Karpas-422 (cell line): ENCODE measurements around the gene MRPS23. TPM values are rescaled to one million over a fixed set of nuclear protein-coding genes. Genes with fewer than 3 reads are reported as not detected.

Experiments used
- DNase-seq: peaks from one replicate; pipeline ENCODE4 v3.0.0-alpha.2; 2015
- H2AFZ ChIP-seq: fragments of 200-600 bp; sonication (generic); 2 replicates; pipeline ENCODE4 v1.6.1; 2014; ENCODE audit warnings: antibody characterized with exemption, low read length, mixed read lengths
- H3K27ac ChIP-seq: fragments of 200-600 bp; sonication (generic); 2 replicates; pipeline ENCODE4 v1.5.1; 2014; ENCODE audit warnings: mild to moderate bottlenecking, low read length, moderate library complexity
- H3K27me3 ChIP-seq: fragments of 200-600 bp; sonication (generic); 2 replicates; pipeline ENCODE4 v1.6.1; 2014; ENCODE audit warnings: low read length, mixed read lengths
- H3K36me3 ChIP-seq: fragments of 200-600 bp; sonication (generic); 2 replicates; pipeline ENCODE4 v1.6.1; 2014; ENCODE audit warnings: low read length, mixed read lengths; ENCODE audit not compliant: insufficient read depth
- H3K4me1 ChIP-seq: fragments of 200-600 bp; sonication (generic); 2 replicates; pipeline ENCODE4 v1.6.1; 2014; ENCODE audit warnings: mild to moderate bottlenecking, low read length, mixed read lengths
- H3K4me2 ChIP-seq: fragments of 200-600 bp; sonication (generic); 2 replicates; pipeline ENCODE4 v1.6.1; 2014; ENCODE audit warnings: low read length, low read depth, mild to moderate bottlenecking; ENCODE audit not compliant: poor library complexity, severe bottlenecking
- H3K4me3 ChIP-seq: fragments of 200-600 bp; sonication (generic); 2 replicates; pipeline ENCODE4 v1.5.1; 2014; ENCODE audit warnings: mild to moderate bottlenecking, antibody characterized with exemption, low read length, mixed read lengths
- H3K79me2 ChIP-seq: fragments of 200-600 bp; sonication (generic); 2 replicates; pipeline ENCODE4 v1.6.1; 2014; ENCODE audit warnings: mild to moderate bottlenecking, low read length, mixed read lengths
- H3K9ac ChIP-seq: fragments of 200-600 bp; sonication (generic); 2 replicates; pipeline ENCODE4 v1.6.0; 2014; ENCODE audit warnings: low read length
- H3K9me2 ChIP-seq: fragments of 200-600 bp; sonication (generic), shearing (Covaris generic); replicated peaks from 2 replicates; pipeline ENCODE4 v1.6.0; 2014; ENCODE audit warnings: mild to moderate bottlenecking, low read length, moderate library complexity; ENCODE audit not compliant: insufficient read depth
- H3K9me3 ChIP-seq: fragments of 300-700, 200-600 bp; sonication (generic); 2 replicates; pipeline ENCODE4 v1.6.1; 2014; ENCODE audit warnings: low read length, mixed read lengths
- H4K20me1 ChIP-seq: fragments of 200-600 bp; sonication (generic); 2 replicates; pipeline ENCODE4 v1.6.1; 2014; ENCODE audit warnings: mild to moderate bottlenecking, antibody characterized with exemption, low read length, low read depth; ENCODE audit not compliant: insufficient read depth
- total RNA-seq: library from RNA; depleted of rRNA; stranded (reverse); fragments of >200 nt; shearing (Covaris generic); gene quantifications from 2 replicates; pipeline ENCODE4 v1.2.3, GENCODE V29; 2014; ENCODE audit warnings: low replicate concordance

Gene MRPS23
- total RNA-seq, 1 experiment from 2014 or later, result 61.3 TPM

GRCh38 chr17:57881783-57882351 lies 32.0 kb upstream of the MRPS23 start:
- Histone ChIP-seq H3K9me2 (no peaks in the 10 kb centered on the region), H3K4me1 (no peaks in the 10 kb centered on the region), H3K27ac (no peak overlapping the region), H3K36me3 (no peaks in the 10 kb centered on the region), H2AFZ (no peak overlapping the region), H3K9me3 (no peaks in the 10 kb centered on the region), H4K20me1 (no peaks in the 10 kb centered on the region), H3K27me3 (no peaks in the 10 kb centered on the region), H3K4me3 (no peak overlapping the region), H3K79me2 (no peaks in the 10 kb centered on the region), H3K9ac (no peak overlapping the region), H3K4me2 (no peak overlapping the region)
- DNase-seq, result no peak

- no peak overlapping the region for H3K9ac ChIP-seq
- no peaks in the 10 kb centered on the region for H3K79me2 ChIP-seq
- no peak overlapping the region for H3K27ac ChIP-seq
Measured at GRCh38 chr17:57881143-57881542, 31.3 kb upstream of the MRPS23 start.

GRCh38 chr17:57880086-57880456 lies 30.2 kb upstream of the MRPS23 start:
- Histone ChIP-seq H4K20me1 (no peaks in the 10 kb centered on the region), H3K9me2 (no peaks in the 10 kb centered on the region), H3K4me1 (no peaks in the 10 kb centered on the region), H3K27me3 (no peaks in the 10 kb centered on the region), H3K4me2 (no peak overlapping the region), H3K36me3 (no peaks in the 10 kb centered on the region), H3K27ac (no peak overlapping the region), H3K9me3 (no peaks in the 10 kb centered on the region), H2AFZ (no peak overlapping the region), H3K4me3 (no peak overlapping the region), H3K9ac (no peak overlapping the region), H3K79me2 (no peaks in the 10 kb centered on the region)
- DNase-seq, result no peak

More at GRCh38 chr17:57881143-57881542, 31.3 kb upstream of the MRPS23 start:
- H3K36me3 ChIP-seq, result no peaks in the 10 kb centered on the region
- H2AFZ ChIP-seq, result no peak overlapping the region
- H3K9me3 ChIP-seq, result no peaks in the 10 kb centered on the region
- H3K4me1 ChIP-seq, result no peaks in the 10 kb centered on the region
- H3K4me2 ChIP-seq, result no peak overlapping the region
- no peak overlapping the region for H3K4me3 ChIP-seq
- no peaks in the 10 kb centered on the region for H4K20me1 ChIP-seq
- no peak for DNase-seq
- no peaks in the 10 kb centered on the region for H3K27me3 ChIP-seq
- H3K9me2 ChIP-seq, result no peaks in the 10 kb centered on the region

GRCh38 chr17:57879437-57880085 lies 29.7 kb upstream of the MRPS23 start:
- no peak overlapping the region for H3K4me3 ChIP-seq
- H3K9me2 ChIP-seq, result no peaks in the 10 kb centered on the region
- H3K9ac ChIP-seq, result no peak overlapping the region
- H3K4me1 ChIP-seq, result no peaks in the 10 kb centered on the region
- no peaks in the 10 kb centered on the region for H3K9me3 ChIP-seq
- no peaks in the 10 kb centered on the region for H3K79me2 ChIP-seq
- H3K27ac ChIP-seq, result no peak overlapping the region
- no peaks in the 10 kb centered on the region for H4K20me1 ChIP-seq
- no peaks in the 10 kb centered on the region for H3K36me3 ChIP-seq
- H3K27me3 ChIP-seq, result no peaks in the 10 kb centered on the region
- DNase-seq, result no peak
- H3K4me2 ChIP-seq, result no peak overlapping the region
- no peak overlapping the region for H2AFZ ChIP-seq

GRCh38 chr17:57877803-57878377 lies 28.0 kb upstream of the MRPS23 start:
- Histone ChIP-seq H3K36me3 (no peaks in the 10 kb centered on the region), H3K27ac (no peak overlapping the region), H4K20me1 (no peaks in the 10 kb centered on the region), H3K9me2 (no peaks in the 10 kb centered on the region), H2AFZ (no peak overlapping the region), H3K4me1 (no peaks in the 10 kb centered on the region), H3K9ac (no peak overlapping the region), H3K4me2 (no peak overlapping the region), H3K4me3 (no peak overlapping the region), H3K27me3 (no peaks in the 10 kb centered on the region), H3K9me3 (no peaks in the 10 kb centered on the region), H3K79me2 (no peaks in the 10 kb centered on the region)
- no peak for DNase-seq

GRCh38 chr17:57876866-57877237 lies 27.0 kb upstream of the MRPS23 start:
- Histone ChIP-seq H3K4me2 (no peak overlapping the region), H3K27ac (no peak overlapping the region), H3K4me3 (no peak overlapping the region), H3K9me3 (no peaks in the 10 kb centered on the region), H4K20me1 (no peaks in the 10 kb centered on the region), H3K27me3 (no peaks in the 10 kb centered on the region), H2AFZ (no peak overlapping the region), H3K9ac (no peak overlapping the region), H3K36me3 (no peaks in the 10 kb centered on the region), H3K79me2 (no peaks in the 10 kb centered on the region), H3K9me2 (no peaks in the 10 kb centered on the region), H3K4me1 (no peaks in the 10 kb centered on the region)
- DNase-seq, result no peak

- Histone ChIP-seq H2AFZ (no peak overlapping the region), H3K9ac (no peak overlapping the region)
- no peak for DNase-seq
Measured at GRCh38 chr17:57876023-57876865, 26.4 kb upstream of the MRPS23 start.

More at GRCh38 chr17:57876023-57876865, 26.4 kb upstream of the MRPS23 start:
- Histone ChIP-seq H3K4me2 (no peak overlapping the region), H4K20me1 (no peaks in the 10 kb centered on the region), H3K4me1 (no peaks in the 10 kb centered on the region), H3K9me3 (no peaks in the 10 kb centered on the region), H3K4me3 (no peak overlapping the region), H3K36me3 (no peaks in the 10 kb centered on the region), H3K9me2 (no peaks in the 10 kb centered on the region), H3K27me3 (no peaks in the 10 kb centered on the region), H3K27ac (no peak overlapping the region), H3K79me2 (no peaks in the 10 kb centered on the region)
